ENCODE results near the gene SMIM12.
"Not testable (repeated sequence)": the region's sequence is repeated elsewhere in the genome, so short reads cannot be mapped to it uniquely, and the experiment has no call there.

The SMIM12 gene

GRCh38 chr1:34825455-34826091 lies 34.0 kb downstream of the SMIM12 start:
- DNase-seq (ENCODE audit: low read depth): no peak
- no peak overlapping the region for H3K4me3 ChIP-seq (ENCODE audit: low read length)
- TF ChIP-seq, protein P1, sequence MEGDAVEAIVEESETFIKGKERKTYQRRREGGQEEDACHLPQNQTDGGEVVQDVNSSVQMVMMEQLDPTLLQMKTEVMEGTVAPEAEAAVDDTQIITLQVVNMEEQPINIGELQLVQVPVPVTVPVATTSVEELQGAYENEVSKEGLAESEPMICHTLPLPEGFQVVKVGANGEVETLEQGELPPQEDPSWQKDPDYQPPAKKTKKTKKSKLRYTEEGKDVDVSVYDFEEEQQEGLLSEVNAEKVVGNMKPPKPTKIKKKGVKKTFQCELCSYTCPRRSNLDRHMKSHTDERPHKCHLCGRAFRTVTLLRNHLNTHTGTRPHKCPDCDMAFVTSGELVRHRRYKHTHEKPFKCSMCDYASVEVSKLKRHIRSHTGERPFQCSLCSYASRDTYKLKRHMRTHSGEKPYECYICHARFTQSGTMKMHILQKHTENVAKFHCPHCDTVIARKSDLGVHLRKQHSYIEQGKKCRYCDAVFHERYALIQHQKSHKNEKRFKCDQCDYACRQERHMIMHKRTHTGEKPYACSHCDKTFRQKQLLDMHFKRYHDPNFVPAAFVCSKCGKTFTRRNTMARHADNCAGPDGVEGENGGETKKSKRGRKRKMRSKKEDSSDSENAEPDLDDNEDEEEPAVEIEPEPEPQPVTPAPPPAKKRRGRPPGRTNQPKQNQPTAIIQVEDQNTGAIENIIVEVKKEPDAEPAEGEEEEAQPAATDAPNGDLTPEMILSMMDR (conservative IDR thresholded peaks at IDR 0.05; ENCODE audit: low read depth, low read length): no peak

DNA sequence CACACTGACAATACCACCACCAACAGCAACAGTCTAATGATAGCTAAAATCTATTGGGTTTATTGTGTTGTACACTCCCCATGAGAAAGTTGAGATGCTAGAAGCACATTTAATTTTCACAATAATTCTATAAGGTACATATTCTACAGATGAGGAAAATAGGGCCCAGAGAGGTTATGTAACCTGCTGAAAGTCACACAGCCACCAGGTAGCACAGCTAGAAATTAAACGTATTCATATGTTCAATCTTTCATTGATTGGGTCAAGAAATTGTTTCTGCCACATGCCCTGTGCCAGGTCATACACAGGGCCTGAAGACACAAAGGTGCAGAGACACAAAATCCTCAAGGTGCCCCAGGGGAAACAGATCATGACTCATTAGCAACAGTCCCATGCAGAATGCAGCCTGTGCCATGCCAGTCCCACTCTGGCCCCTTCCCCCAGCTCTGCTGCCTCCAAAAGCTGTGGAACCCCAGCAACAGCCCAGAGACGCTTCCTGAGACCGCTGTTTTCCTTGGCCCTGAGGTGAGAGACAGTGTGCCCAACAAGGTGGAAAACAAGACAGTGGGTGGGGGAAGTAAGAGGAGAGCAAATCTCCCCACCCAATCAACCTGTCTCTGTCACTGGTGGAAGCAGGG lies 34.6 kb downstream of the SMIM12 start:
- TF ChIP-seq, protein P1 (conservative IDR thresholded peaks at IDR 0.05; ENCODE audit: low read depth, low read length): no peak
- DNase-seq (ENCODE audit: low read depth): no peak
- H3K4me3 ChIP-seq (ENCODE audit: low read length): no peak overlapping the region

DNA sequence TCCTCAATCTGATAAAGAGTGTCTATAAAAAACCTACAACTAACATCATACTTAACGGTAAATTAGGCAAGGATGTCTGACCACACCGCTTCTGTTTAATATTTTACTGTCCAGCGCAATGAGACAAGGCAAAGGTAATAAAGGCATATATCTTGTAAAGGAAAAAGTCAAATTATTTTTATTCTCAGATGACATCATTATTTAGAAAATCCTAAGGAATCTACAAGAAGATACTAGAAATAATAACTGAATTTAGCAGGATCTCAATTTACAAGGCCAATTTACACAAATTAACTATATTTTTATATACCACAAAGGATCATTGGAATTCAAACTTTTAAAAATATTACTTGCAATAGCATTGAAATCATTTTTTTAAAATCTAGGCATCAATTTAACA lies 37.3 kb downstream of the SMIM12 start:
- no peak for DNase-seq (ENCODE audit: low read depth)
- H3K4me3 ChIP-seq (ENCODE audit: low read length): no peak overlapping the region
- TF ChIP-seq, protein P1 (conservative IDR thresholded peaks at IDR 0.05; ENCODE audit: low read depth, low read length): no peak

- not testable (repeated sequence) for H3K4me3 ChIP-seq (ENCODE audit: low read length); DNase-seq (ENCODE audit: low read depth)
Measured at GRCh38 chr1:34818862-34819261, 40.7 kb downstream of the SMIM12 start.

DNA sequence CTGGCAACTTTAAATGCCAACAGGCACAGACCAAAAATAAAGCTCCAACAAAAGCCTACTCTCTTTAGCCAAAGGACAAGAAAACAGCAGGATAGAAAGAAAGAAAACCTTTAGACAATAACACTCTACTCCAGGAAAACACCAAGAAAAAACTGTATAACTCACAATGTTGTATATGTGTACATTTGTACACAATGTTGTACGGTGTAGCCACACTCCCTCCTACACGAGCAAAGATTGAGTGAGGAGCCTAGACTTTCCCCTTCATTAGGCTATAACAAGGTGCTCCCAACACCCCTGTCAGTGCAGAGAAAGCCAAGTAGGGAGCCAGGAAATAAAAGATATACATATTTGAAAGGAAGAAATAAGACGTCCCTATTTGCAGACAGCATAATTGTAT lies 42.8 kb downstream of the SMIM12 start:
- DNase-seq (ENCODE audit: low read depth): no peak
- no peak overlapping the region for H3K4me3 ChIP-seq (ENCODE audit: low read length)
- TF ChIP-seq, protein P1 (conservative IDR thresholded peaks at IDR 0.05; ENCODE audit: low read depth, low read length): no peak

DNA sequence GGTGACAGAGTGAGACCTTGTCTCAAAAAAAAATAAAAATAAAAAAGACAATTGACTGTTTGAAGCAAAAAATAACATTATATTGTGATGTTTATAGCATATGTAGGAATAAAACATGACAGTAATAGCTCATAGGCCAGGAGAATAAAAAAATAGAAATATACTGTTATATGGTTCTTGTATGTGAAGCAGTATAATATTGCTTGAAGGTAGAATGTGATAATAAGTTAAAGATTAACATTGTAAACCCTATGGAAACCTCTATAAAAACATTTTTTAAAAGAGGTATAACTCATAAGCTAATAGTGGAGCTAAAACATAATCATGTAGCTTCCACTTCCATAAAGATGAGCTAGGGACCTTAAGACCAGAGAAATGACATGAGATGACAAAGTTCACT lies 43.2 kb downstream of the SMIM12 start:
- H3K4me3 ChIP-seq (ENCODE audit: low read length): no peak overlapping the region
- TF ChIP-seq, protein P1 (conservative IDR thresholded peaks at IDR 0.05; ENCODE audit: low read depth, low read length): no peak
- no peak for DNase-seq (ENCODE audit: low read depth)

- H3K4me3 ChIP-seq (ENCODE audit: low read length): not testable (repeated sequence)
Measured at GRCh38 chr1:34810781-34811180, 48.8 kb downstream of the SMIM12 start.

DNA sequence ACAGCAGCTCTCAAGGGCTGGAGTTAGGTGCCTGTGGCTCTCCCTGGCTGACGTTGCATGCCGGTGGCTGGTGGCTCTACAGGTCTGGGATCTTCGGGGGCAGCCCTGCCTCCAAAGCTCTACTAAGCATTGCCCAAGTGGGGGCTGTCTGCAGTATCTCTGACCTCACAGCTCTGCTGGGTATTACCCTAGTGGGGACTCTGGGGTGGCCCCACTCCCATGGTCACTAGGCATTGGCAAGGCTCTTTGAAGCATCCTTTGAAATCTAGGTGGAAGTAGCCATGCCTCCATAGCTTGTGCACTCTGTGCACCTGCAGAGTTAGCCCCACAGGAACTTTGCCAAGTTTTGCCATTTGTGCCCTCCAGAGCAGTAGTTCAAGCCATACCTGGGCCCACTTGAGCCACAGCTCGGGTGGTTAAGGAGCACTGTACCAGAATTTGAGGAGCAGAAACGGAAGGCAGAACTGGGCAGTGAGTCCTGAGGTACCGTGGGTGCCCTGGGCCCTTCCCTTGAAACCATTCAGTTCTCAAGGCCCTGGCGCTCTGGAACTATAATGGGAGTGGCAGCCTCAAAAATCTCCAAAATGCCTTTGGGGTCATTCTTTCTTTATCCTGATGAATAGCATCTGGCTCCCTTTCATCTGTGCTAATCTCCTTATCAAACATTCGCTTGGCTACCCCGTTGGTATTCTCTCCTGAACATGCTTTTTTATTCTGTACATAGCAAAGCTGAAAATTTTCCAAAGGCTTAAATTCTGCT lies 51.3 kb downstream of the SMIM12 start:
- DNase-seq (ENCODE audit: low read depth): no peak
- no peak overlapping the region for H3K4me3 ChIP-seq (ENCODE audit: low read length)
- TF ChIP-seq, protein P1 (conservative IDR thresholded peaks at IDR 0.05; ENCODE audit: low read depth, low read length): no peak

More at GRCh38 chr1:34810781-34811180, 48.8 kb downstream of the SMIM12 start:
- DNase-seq (ENCODE audit: low read depth): not testable (repeated sequence)

Data from retinal pigment epithelial cell (primary cell).